Fibroblast of lung (primary cell): ENCODE measurements around the gene EIF1. TPM values are rescaled to one million over a fixed set of nuclear protein-coding genes. Genes with fewer than 3 reads are reported as not detected.
A peak's percentile ranks its signal among the peaks of the same experiment; 100 is the strongest.

Source experiments
- DNase-seq, 2 donors: peaks; one replicate each; pipeline versions ENCODE4 v3.0.0 to v3.0.0-alpha.2; 2010; ENCODE audit warnings: low read depth in 2 of 2
- H2AFZ ChIP-seq: 2 replicates; pipeline ENCODE4 v1.5.1; 2012; ENCODE audit warnings: low read length, control low read depth, inconsistent platforms
- H3K27ac ChIP-seq: 2 replicates; pipeline ENCODE4 v1.5.1; 2011; ENCODE audit warnings: low read length, control low read depth; ENCODE audit not compliant: insufficient read depth
- H3K27me3 ChIP-seq: 2 replicates; pipeline ENCODE4 v1.5.1; 2011; ENCODE audit warnings: mild to moderate bottlenecking, low read length; ENCODE audit not compliant: control insufficient read depth, insufficient read depth
- H3K36me3 ChIP-seq: 2 replicates; pipeline ENCODE4 v1.5.1; 2011; ENCODE audit warnings: low read length; ENCODE audit not compliant: control insufficient read depth, insufficient read depth
- H3K4me1 ChIP-seq: 2 replicates; pipeline ENCODE4 v1.5.1; 2011; ENCODE audit warnings: low read length; ENCODE audit not compliant: control insufficient read depth, insufficient read depth; ENCODE audit errors: extremely low read depth
- H3K4me2 ChIP-seq: 2 replicates; pipeline ENCODE4 v1.5.1; 2011; ENCODE audit warnings: low read length, control low read depth; ENCODE audit not compliant: insufficient read depth; ENCODE audit errors: extremely low read depth
- H3K4me3 ChIP-seq, 4 experiments: fragments of 200-600 bp in 1 of 4; sonication (generic) in 1 of 4; replicated peaks in 1 of 4; 2 replicates each; pipeline ENCODE4 v1.5.1; 2011 to 2016; ENCODE audit warnings: low read length in 4 of 4, low read depth in 3 of 4, mild to moderate bottlenecking in 3 of 4, control low read depth in 2 of 4, inconsistent platforms in 1 of 4, mixed read lengths in 1 of 4; ENCODE audit not compliant: insufficient read depth in 1 of 4; ENCODE audit errors: control extremely low read depth in 1 of 4
- H3K79me2 ChIP-seq: 2 replicates; pipeline ENCODE4 v1.5.1; 2012; ENCODE audit warnings: mild to moderate bottlenecking, low read length, inconsistent platforms; ENCODE audit not compliant: control insufficient read depth, insufficient read depth
- H3K9ac ChIP-seq: 2 replicates; pipeline ENCODE4 v1.5.1; 2011; ENCODE audit warnings: mild to moderate bottlenecking, low read length, control low read depth; ENCODE audit not compliant: insufficient read depth
- H3K9me3 ChIP-seq: 2 replicates; pipeline ENCODE4 v1.5.1; 2012; ENCODE audit warnings: low read depth, low read length; ENCODE audit not compliant: control insufficient read depth, insufficient read depth
- H4K20me1 ChIP-seq: 2 replicates; pipeline ENCODE4 v1.5.1; 2011; ENCODE audit warnings: low read length; ENCODE audit not compliant: control insufficient read depth, insufficient read depth; ENCODE audit errors: extremely low read depth
- EZH2 ChIP-seq: IDR thresholded peaks from 2 replicates; pipeline ENCODE4 v1.5.1; 2012; ENCODE audit warnings: low read length, control low read depth, mild to moderate bottlenecking; ENCODE audit errors: missing control alignments
- polyA plus RNA-seq, 2 donors: library from polyadenylated mRNA; depleted of rRNA in 1 of 2; stranded (reverse) in 1 of 2; unstranded in 1 of 2; fragments of >200 nt; gene quantifications; 2 replicates each; pipeline ENCODE4 v1.2.1, GENCODE V29; 2011 to 2012; ENCODE audit warnings: missing spikeins in 1 of 2
- total RNA-seq: library from RNA; depleted of rRNA; stranded (reverse); fragments of >200 nt; gene quantifications from 2 replicates; pipeline ENCODE4 v1.2.1, GENCODE V29; 2014
- TF ChIP-seq, protein P1 (sequence below), 2 donors: IDR thresholded peaks in 1 of 2; conservative IDR thresholded peaks in 1 of 2; 1 replicate in 1 of 2; 2 replicates in 1 of 2; pipeline ENCODE4 v1.5.1; 2011 to 2012; ENCODE audit warnings: low read length in 2 of 2, control low read depth in 1 of 2, inconsistent platforms in 1 of 2, low read depth in 1 of 2, mild to moderate bottlenecking in 1 of 2

EIF1 gene
- total and polyA plus RNA-seq, 2 donors (not counting 1 experiment from before 2014, with no cell fraction given), result 145 to 256 TPM

GRCh38 chr17:41665566-41666236 lies 23.0 kb upstream of the EIF1 start:
- peak; percentile 74 to 75 for DNase-seq
- Histone ChIP-seq H3K4me2 (peak overlapping the region; percentile 72), H3K9ac (peak overlapping the region; percentile 47), H3K4me3 (peak overlapping the region in 3 of 4 experiments; percentile 18 to 59 (median 55)), H2AFZ (peak overlapping the region; percentile 67), H3K79me2 (no peaks in the 10 kb centered on the region), H3K4me1 (peaks cover 8% of the 10 kb centered on the region), H3K27me3 (no peaks in the 10 kb centered on the region), H3K36me3 (no peaks in the 10 kb centered on the region), H3K9me3 (no peaks in the 10 kb centered on the region), H3K27ac (peak overlapping the region; percentile 59), H4K20me1 (no peaks in the 10 kb centered on the region)
- no peak for TF ChIP-seq EZH2
- TF ChIP-seq, protein P1, sequence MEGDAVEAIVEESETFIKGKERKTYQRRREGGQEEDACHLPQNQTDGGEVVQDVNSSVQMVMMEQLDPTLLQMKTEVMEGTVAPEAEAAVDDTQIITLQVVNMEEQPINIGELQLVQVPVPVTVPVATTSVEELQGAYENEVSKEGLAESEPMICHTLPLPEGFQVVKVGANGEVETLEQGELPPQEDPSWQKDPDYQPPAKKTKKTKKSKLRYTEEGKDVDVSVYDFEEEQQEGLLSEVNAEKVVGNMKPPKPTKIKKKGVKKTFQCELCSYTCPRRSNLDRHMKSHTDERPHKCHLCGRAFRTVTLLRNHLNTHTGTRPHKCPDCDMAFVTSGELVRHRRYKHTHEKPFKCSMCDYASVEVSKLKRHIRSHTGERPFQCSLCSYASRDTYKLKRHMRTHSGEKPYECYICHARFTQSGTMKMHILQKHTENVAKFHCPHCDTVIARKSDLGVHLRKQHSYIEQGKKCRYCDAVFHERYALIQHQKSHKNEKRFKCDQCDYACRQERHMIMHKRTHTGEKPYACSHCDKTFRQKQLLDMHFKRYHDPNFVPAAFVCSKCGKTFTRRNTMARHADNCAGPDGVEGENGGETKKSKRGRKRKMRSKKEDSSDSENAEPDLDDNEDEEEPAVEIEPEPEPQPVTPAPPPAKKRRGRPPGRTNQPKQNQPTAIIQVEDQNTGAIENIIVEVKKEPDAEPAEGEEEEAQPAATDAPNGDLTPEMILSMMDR (conservative IDR thresholded peaks at IDR 0.05 in 1 of 2, IDR thresholded peaks at IDR 0.05 in 1 of 2; ENCODE audit: low read depth in 1 of 2, low read length in 2 of 2), result peak; percentile 62 to 78

GRCh38 chr17:41666237-41666641 lies 22.4 kb upstream of the EIF1 start:
- peak overlapping the region; percentile 72 for H3K4me2 ChIP-seq
- no peaks in the 10 kb centered on the region for H3K36me3 ChIP-seq
- H4K20me1 ChIP-seq, result no peaks in the 10 kb centered on the region
- H3K9ac ChIP-seq, result peak overlapping the region; percentile 47
- H3K27ac ChIP-seq, result peak overlapping the region; percentile 59
- peak overlapping the region in 2 of 4 experiments; percentile 9 to 59 for H3K4me3 ChIP-seq
- no peaks in the 10 kb centered on the region for H3K9me3 ChIP-seq
- DNase-seq, result peak; percentile 46 to 62
- peak overlapping the region; percentile 79 for H2AFZ ChIP-seq
- H3K4me1 ChIP-seq, result peaks cover 8% of the 10 kb centered on the region
- H3K27me3 ChIP-seq, result no peaks in the 10 kb centered on the region
- H3K79me2 ChIP-seq, result no peaks in the 10 kb centered on the region
- TF ChIP-seq EZH2, result no peak
- TF ChIP-seq, protein P1 (conservative IDR thresholded peaks at IDR 0.05 in 1 of 2, IDR thresholded peaks at IDR 0.05 in 1 of 2; ENCODE audit: low read depth in 1 of 2, low read length in 2 of 2), result no peak

DNA sequence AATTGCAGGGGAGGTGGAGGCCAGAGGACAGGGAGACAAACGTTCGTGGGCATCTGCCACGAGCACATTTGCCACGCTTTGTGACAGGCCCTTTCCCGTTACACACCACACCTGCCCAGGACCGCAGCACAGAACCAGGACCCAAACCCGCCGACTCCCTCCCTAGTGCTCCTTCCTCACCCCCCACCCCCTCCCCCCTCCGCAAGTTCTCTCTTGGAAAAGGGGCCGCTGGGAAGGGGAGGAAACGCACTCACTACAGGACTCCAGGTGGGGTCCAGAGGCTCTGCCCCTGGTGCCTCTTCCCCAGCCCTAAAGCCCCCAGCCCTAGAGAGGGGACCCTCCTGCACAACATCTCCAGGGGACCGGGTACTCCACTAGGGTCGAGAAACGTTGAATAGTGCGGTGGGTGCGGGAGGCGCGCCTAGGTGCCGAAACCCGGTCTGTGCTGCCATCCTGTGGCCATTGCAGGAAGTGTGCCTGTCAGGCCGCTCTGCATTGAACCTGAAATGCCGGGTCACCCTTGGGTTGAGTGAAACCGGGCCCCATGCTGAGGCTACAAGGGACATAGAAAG lies 21.9 kb upstream of the EIF1 start:
- Histone ChIP-seq H3K4me2 (peak overlapping the region; percentile 76), H3K9me3 (no peaks in the 10 kb centered on the region), H4K20me1 (no peaks in the 10 kb centered on the region), H3K79me2 (no peaks in the 10 kb centered on the region), H3K9ac (peak overlapping the region; percentile 26), H2AFZ (peak overlapping the region; percentile 79), H3K27ac (peak overlapping the region; percentile 59), H3K4me3 (peak overlapping the region in 2 of 4 experiments; percentile 49 to 59), H3K4me1 (peaks cover 8% of the 10 kb centered on the region), H3K27me3 (no peaks in the 10 kb centered on the region), H3K36me3 (no peaks in the 10 kb centered on the region)
- TF ChIP-seq, protein P1 (conservative IDR thresholded peaks at IDR 0.05 in 1 of 2, IDR thresholded peaks at IDR 0.05 in 1 of 2; ENCODE audit: low read depth in 1 of 2, low read length in 2 of 2), result peak; percentile 85 to 94
- no peak for TF ChIP-seq EZH2
- DNase-seq, result peak; percentile 51 to 67
